Measurements from ENCODE around the gene UPF3B.
"Not testable (repeated sequence)": the region's sequence is repeated elsewhere in the genome, so short reads cannot be mapped to it uniquely, and the experiment has no call there.

Gene UPF3B

GRCh38 chrX:119852382-119853353, at the start of gene UPF3B:
Gene UPF3B, minus strand, starts transcription at chrX:119852963. Its CDS starts 35 bp downstream, at chrX:119852928.
- DNase-seq (ENCODE audit: low read depth in 1 of 2, low spot score in 1 of 2): peak; percentile 76 to 83

GRCh38 chrX:119900976-119901375, 48.2 kb upstream of the UPF3B start:
- DNase-seq (ENCODE audit: low read depth in 1 of 2, low spot score in 1 of 2): no peak

GRCh38 chrX:119899125-119899524, 46.4 kb upstream of the UPF3B start:
- no peak for DNase-seq (ENCODE audit: low read depth in 1 of 2, low spot score in 1 of 2)

GRCh38 chrX:119895843-119896326, 43.1 kb upstream of the UPF3B start, which contains the start of gene AKAP14:
Gene AKAP14, plus strand, starts transcription at chrX:119895893. Its CDS starts 7,331 bp downstream, at chrX:119903224.
- DNase-seq (ENCODE audit: low read depth in 1 of 2, low spot score in 1 of 2): no peak

GRCh38 chrX:119891961-119892692, 39.4 kb upstream of the UPF3B start:
- not testable (repeated sequence) for DNase-seq (ENCODE audit: low read depth in 1 of 2, low spot score in 1 of 2)

- DNase-seq (ENCODE audit: low read depth in 1 of 2, low spot score in 1 of 2): not testable (repeated sequence)
These were observed 37.9 kb upstream of the UPF3B start for GRCh38 chrX:119890626-119891025.

- DNase-seq (ENCODE audit: low read depth in 1 of 2, low spot score in 1 of 2): peak in 1 of 2 donors; percentile 28
These were observed 35.1 kb upstream of the UPF3B start for GRCh38 chrX:119887721-119888425.

GRCh38 chrX:119885554-119886428, 33.0 kb upstream of the UPF3B start:
- no peak for DNase-seq (ENCODE audit: low read depth in 1 of 2, low spot score in 1 of 2)

GRCh38 chrX:119880552-119881437, 28.0 kb upstream of the UPF3B start:
- no peak for DNase-seq (ENCODE audit: low read depth in 1 of 2, low spot score in 1 of 2)

- no peak for DNase-seq (ENCODE audit: low read depth in 1 of 2, low spot score in 1 of 2)
These were observed 27.3 kb upstream of the UPF3B start for GRCh38 chrX:119880076-119880475.

- no peak for DNase-seq (ENCODE audit: low read depth in 1 of 2, low spot score in 1 of 2)
These were observed 26.0 kb upstream of the UPF3B start for GRCh38 chrX:119878740-119879139.

GRCh38 chrX:119871599-119872395, 19.0 kb upstream of the UPF3B start, which contains the start of the genes NDUFA1 and RNF113A:
Gene NDUFA1, plus strand, starts transcription at chrX:119871832. Its CDS starts 80 bp downstream, at chrX:119871912.
Gene RNF113A, minus strand, starts transcription at chrX:119871733. Its CDS starts 120 bp downstream, at chrX:119871613.
- peak; percentile 68 to 74 for DNase-seq (ENCODE audit: low read depth in 1 of 2, low spot score in 1 of 2)

GRCh38 chrX:119871245-119871598, 18.5 kb upstream of the UPF3B start:
- DNase-seq (ENCODE audit: low read depth in 1 of 2, low spot score in 1 of 2): no peak

- DNase-seq (ENCODE audit: low read depth in 1 of 2, low spot score in 1 of 2): no peak
These were observed 17.9 kb upstream of the UPF3B start for GRCh38 chrX:119870626-119871131.

- DNase-seq (ENCODE audit: low read depth in 1 of 2, low spot score in 1 of 2): no peak
These were observed 681 bp upstream of the UPF3B start for GRCh38 chrX:119853444-119853843.

GRCh38 chrX:119833905-119834304, 18.9 kb downstream of the UPF3B start:
- no peak for DNase-seq (ENCODE audit: low read depth in 1 of 2, low spot score in 1 of 2)

GRCh38 chrX:119828446-119828845, 24.3 kb downstream of the UPF3B start:
- no peak for DNase-seq (ENCODE audit: low read depth in 1 of 2, low spot score in 1 of 2)

- no peak for DNase-seq (ENCODE audit: low read depth in 1 of 2, low spot score in 1 of 2)
These were observed 26.3 kb downstream of the UPF3B start for GRCh38 chrX:119826399-119826959.

Data from stimulated activated CD4-positive, alpha-beta T cell treated with anti-CD3 and anti-CD28 coated beads, Interleukin-15, amount 100 ng/mL, for 1 hour (primary cell).